Body of pancreas (tissue), 4 donors: ENCODE data around the gene TTC9C. TPM values are rescaled to one million over a fixed set of nuclear protein-coding genes. Genes with fewer than 3 reads are reported as not detected.

Source experiments
- ATAC-seq: fragments of 150-250 bp; one replicate; pipeline ENCODE4 v1.9.1; 2016
- DNase-seq, 4 donors: peaks; one replicate each; pipeline ENCODE4 v3.0.0-alpha.2; 2019
- H3K27ac ChIP-seq, 4 donors: fragments of 200-600 bp; sonication (generic); 1 replicate in 3 of 4; 2 replicates in 1 of 4; pipeline versions ENCODE4 v1.5.1 to v1.6.1; 2016 to 2019; ENCODE audit warnings: mild to moderate bottlenecking in 1 of 4, mixed read lengths in 1 of 4, moderate library complexity in 1 of 4
- H3K27me3 ChIP-seq, 2 donors: fragments of 200-600 bp; sonication (generic); one replicate each; pipeline ENCODE4 v1.6.0; 2016; ENCODE audit warnings: mild to moderate bottlenecking in 1 of 2
- H3K36me3 ChIP-seq, 2 donors: fragments of 200-600 bp; sonication (generic); replicated peaks in 1 of 2; 2 replicates each; pipeline ENCODE4 v1.5.1; 2016; ENCODE audit warnings: low read depth in 2 of 2; ENCODE audit not compliant: insufficient read depth in 1 of 2
- H3K4me1 ChIP-seq: fragments of 200-600 bp; sonication (generic); one replicate; pipeline ENCODE4 v1.6.0; 2016
- H3K4me3 ChIP-seq, 2 donors: fragments of 200-600 bp; sonication (generic); 1 replicate in 1 of 2; 2 replicates in 1 of 2; pipeline ENCODE4 v1.5.1; 2016 to 2019
- H3K9me3 ChIP-seq, 3 donors: fragments of 200-600 bp; sonication (generic); 1 replicate in 2 of 3; 2 replicates in 1 of 3; pipeline ENCODE4 v1.5.1; 2016
- POLR2A ChIP-seq, 3 donors: fragments of 450-650 bp; IDR thresholded peaks; one replicate each; pipeline ENCODE4 v1.6.1; 2016; ENCODE audit warnings: antibody characterized with exemption in 3 of 3, mild to moderate bottlenecking in 2 of 3
- WGBS, 2 donors: methylation state at CpG; one replicate each; pipeline ENCODE4 v1.1.5; 2017; 5-methylcytosine and 5-hydroxymethylcytosine counted together
- intact Hi-C: fragments of 100-400 bp; cut with DNase I; formaldehyde crosslinking; loops from one replicate; pipeline ENCODE4 v1.15.1; 2023
- total RNA-seq, 2 donors: library from RNA; depleted of rRNA; stranded (reverse); fragments of >200 nt; gene quantifications; one replicate each; pipeline ENCODE4 v1.1.0, GENCODE V29; 2016
- TF ChIP-seq, protein P1 (sequence below), 7 experiments: fragments of 450-650 bp in 4 of 7; fragments of 200-600 bp in 3 of 7; sonication (generic) in 3 of 7; IDR thresholded peaks; one replicate each; pipeline ENCODE4 v1.5.1; 2016 to 2019; ENCODE audit warnings: antibody characterized with exemption in 7 of 7

Gene TTC9C
- total RNA-seq, 2 donors from 2014 or later, result 12.5 to 18.5 TPM

DNA sequence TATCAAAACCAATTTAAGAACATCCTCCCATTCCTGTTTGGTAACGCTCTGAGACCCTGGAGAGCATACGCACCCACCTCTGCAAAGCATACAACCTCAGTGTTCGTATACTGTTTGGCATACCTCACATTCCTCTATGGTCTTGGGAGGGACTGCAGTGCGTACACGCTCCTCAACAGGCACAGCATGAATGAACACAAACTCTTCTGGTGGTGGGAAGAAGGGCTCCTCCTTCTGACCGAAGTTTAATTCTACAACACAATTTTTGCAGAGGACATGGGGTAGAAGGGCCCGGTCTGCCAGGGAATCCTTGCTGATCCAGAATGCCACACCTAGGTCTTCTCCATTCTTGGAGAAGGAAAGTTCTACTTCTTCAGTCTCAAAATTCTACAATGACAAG lies 6.3 kb upstream of the TTC9C start:
- DNase-seq (no peak), ATAC-seq (no peak)
- Histone ChIP-seq H3K9me3 (no peaks in the 10 kb centered on the region), H3K36me3 (peaks cover 18 to 42% of the 10 kb centered on the region in 2 donors), H3K27me3 (no peaks in the 10 kb centered on the region), H3K4me3 (no peak overlapping the region), H3K4me1 (peaks cover 23% of the 10 kb centered on the region), H3K27ac (no peak overlapping the region)
- TF ChIP-seq, protein P1, sequence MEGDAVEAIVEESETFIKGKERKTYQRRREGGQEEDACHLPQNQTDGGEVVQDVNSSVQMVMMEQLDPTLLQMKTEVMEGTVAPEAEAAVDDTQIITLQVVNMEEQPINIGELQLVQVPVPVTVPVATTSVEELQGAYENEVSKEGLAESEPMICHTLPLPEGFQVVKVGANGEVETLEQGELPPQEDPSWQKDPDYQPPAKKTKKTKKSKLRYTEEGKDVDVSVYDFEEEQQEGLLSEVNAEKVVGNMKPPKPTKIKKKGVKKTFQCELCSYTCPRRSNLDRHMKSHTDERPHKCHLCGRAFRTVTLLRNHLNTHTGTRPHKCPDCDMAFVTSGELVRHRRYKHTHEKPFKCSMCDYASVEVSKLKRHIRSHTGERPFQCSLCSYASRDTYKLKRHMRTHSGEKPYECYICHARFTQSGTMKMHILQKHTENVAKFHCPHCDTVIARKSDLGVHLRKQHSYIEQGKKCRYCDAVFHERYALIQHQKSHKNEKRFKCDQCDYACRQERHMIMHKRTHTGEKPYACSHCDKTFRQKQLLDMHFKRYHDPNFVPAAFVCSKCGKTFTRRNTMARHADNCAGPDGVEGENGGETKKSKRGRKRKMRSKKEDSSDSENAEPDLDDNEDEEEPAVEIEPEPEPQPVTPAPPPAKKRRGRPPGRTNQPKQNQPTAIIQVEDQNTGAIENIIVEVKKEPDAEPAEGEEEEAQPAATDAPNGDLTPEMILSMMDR (IDR thresholded peaks at IDR 0.05), result no peak
- TF ChIP-seq POLR2A (IDR thresholded peaks at IDR 0.05), result no peak
- intact Hi-C loops, result no loop called here
- 60 to 76% methylated on average over 7 of the region's 7 CpGs for WGBS, 2 donors

DNA sequence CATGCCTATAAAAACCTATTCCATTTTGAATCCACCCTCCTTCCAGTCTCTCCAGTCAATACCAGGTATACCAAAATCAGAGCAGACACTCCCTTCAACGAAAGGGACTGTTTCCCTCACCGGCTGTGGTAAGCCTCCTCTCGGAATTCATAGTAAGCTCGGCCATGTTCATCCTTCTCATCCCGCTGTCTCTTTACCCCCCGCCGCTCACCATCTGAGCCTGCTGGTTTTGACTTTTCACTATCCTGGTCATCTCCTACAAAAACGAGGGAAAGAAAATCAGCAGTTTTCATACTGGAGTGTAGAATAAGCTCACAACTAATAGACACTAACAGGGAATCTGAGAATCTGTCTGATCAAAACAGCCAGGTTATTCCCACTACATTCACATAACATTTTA lies 4.1 kb upstream of the TTC9C start:
- 25 to 32% methylated on average over 8 of the region's 8 CpGs for WGBS, 2 donors

DNA sequence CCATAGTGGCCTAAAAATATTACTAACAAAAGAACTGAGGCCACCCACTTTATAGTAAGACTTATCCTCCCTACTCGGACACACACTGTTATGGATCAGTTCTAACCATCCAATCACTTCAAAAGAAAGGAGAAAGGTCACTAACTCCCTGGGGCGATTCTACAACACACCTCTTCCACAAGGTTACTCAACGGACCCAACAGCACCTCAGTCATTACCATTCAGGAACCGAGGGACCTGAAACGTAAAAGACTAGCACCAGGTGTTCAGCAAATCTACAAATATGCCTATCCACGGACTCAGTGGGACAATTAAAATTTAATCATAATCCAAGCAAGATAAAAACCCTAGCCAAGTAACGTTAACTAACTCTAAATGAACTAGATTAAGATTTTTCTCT lies 2.6 kb upstream of the TTC9C start:
- Histone ChIP-seq H3K27ac (peak overlapping the region in 3 of 4 donors; percentile 90 to 99 (median 97)), H3K27me3 (no peaks in the 10 kb centered on the region), H3K36me3 (peaks cover 13 to 25% of the 10 kb centered on the region in 2 donors), H3K9me3 (no peaks in the 10 kb centered on the region), H3K4me1 (peaks cover 27% of the 10 kb centered on the region), H3K4me3 (peak overlapping the region; percentile 86 to 93)
- no peak for TF ChIP-seq POLR2A (IDR thresholded peaks at IDR 0.05)
- intact Hi-C loops, result no loop called here
- WGBS, 2 donors, result 0% methylated on average over 7 of the region's 7 CpGs
- DNase-seq, result no peak
- no peak for ATAC-seq

More for the DNA sequence above, 4.1 kb upstream of the TTC9C start:
- TF ChIP-seq, protein P1 (IDR thresholded peaks at IDR 0.05), result no peak
- H3K27me3 ChIP-seq, result no peaks in the 10 kb centered on the region
- intact Hi-C loops, result no loop called here
- no peak overlapping the region for H3K4me3 ChIP-seq
- H3K27ac ChIP-seq, result no peak overlapping the region
- no peak for DNase-seq
- H3K36me3 ChIP-seq, result peaks cover 18 to 34% of the 10 kb centered on the region in 2 donors
- H3K4me1 ChIP-seq, result peaks cover 15% of the 10 kb centered on the region
- no peaks in the 10 kb centered on the region for H3K9me3 ChIP-seq
- ATAC-seq, result no peak

DNA sequence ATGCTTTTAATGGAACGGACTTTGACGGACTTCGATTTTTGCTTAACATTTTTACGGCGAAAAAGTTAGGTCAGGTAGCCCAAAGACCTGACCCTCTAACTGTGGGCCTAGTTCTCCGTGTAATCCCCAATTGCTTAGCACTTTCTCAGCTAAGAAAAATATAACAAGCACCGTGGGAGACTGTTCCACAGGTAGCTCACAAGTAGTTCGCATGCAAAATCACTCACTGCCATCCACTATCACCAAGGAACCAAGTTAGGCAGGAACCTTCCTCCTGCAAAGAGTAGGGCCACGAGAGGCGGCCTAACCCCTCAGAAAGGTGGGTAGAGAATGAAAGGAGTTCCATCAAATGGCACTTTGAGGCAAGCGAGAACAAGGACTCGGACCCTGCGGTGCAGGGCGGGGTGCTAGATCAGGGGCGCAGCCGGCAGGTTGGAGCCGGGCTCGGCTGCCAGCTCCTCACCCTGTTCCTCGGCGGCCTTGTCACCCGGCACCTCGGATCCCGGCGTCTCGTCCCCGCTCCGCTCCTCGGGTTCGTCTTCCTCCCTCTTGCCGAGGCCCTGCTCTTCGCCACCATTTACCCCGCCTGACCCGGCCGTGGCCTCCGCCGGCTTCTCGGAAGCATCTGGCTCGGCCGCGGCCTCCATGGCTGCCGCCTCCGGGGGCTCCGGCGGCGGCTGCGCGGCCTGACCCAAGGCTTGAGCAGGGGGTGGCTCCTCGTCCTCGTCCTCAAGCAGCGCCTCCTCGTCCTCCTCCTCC lies 2.0 kb upstream of the TTC9C start:
- intact Hi-C loops, result no loop called here
- WGBS, 2 donors, result 0 to 1% methylated on average over 18 to 46 of the region's 51 CpGs
- Histone ChIP-seq H3K36me3 (peaks cover 7 to 19% of the 10 kb centered on the region in 2 donors), H3K27me3 (no peaks in the 10 kb centered on the region), H3K27ac (peak overlapping the region; percentile 90 to 99 (median 97)), H3K9me3 (no peaks in the 10 kb centered on the region), H3K4me3 (peak overlapping the region; percentile 86 to 93), H3K4me1 (peaks cover 32% of the 10 kb centered on the region)
- TF ChIP-seq POLR2A (IDR thresholded peaks at IDR 0.05), result no peak
- TF ChIP-seq, protein P1 (IDR thresholded peaks at IDR 0.05), result no peak
- no peak for ATAC-seq
- DNase-seq, result peak in 3 of 4 donors; percentile 25 to 34 (median 28)

DNA sequence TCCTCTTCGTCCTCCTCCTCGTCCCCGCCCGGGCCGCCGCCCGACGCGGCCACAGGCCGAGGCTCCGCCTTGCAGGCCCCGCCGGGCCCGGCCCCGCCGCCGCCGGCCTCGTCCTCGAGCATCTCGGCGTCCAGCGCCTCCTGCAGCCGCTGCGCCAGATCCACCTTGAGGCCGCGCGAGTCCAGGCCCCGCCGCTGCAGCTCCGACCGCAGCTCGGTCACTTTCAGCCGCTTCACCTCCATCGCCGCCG lies 1.4 kb upstream of the TTC9C start:
- ATAC-seq (no peak), DNase-seq (no peak)
- H3K9me3 ChIP-seq, result no peaks in the 10 kb centered on the region
- WGBS, 2 donors, result 0% methylated on average over 20 to 23 of the region's 37 CpGs
- intact Hi-C loops, result no loop called here
- H3K4me3 ChIP-seq, result peak overlapping the region; percentile 86 to 93
- peaks cover 4 to 17% of the 10 kb centered on the region in 2 donors for H3K36me3 ChIP-seq
- peaks cover 33% of the 10 kb centered on the region for H3K4me1 ChIP-seq
- TF ChIP-seq POLR2A (IDR thresholded peaks at IDR 0.05), result no peak
- TF ChIP-seq, protein P1 (IDR thresholded peaks at IDR 0.05), result peak in 1 of 7 experiments; percentile 9
- no peaks in the 10 kb centered on the region for H3K27me3 ChIP-seq
- peak overlapping the region; percentile 90 to 99 (median 97) for H3K27ac ChIP-seq
